HepG2 (cell line): Measurements from ENCODE around the gene LSMEM2. TPM values are rescaled to one million over a fixed set of nuclear protein-coding genes. Genes with fewer than 3 reads are reported as not detected.

Source experiments
- CBX5 ChIP-seq: sonication (generic); formaldehyde crosslinking; IDR thresholded peaks from 2 replicates; pipeline ENCODE4 v1.4.0; 2020; ENCODE audit warnings: missing genetic modification reagents, borderline replicate concordance
- CCDC6 ChIP-seq: sonication (generic); formaldehyde crosslinking; IDR thresholded peaks from 2 replicates; pipeline ENCODE4 v1.8.1; 2022; ENCODE audit warnings: mild to moderate bottlenecking, missing genetic modification reagents, moderate library complexity
- CEBPG ChIP-seq: IDR thresholded peaks from 2 replicates; pipeline ENCODE4 v1.6.1; 2016
- GATAD1 ChIP-seq: IDR thresholded peaks from 2 replicates; pipeline ENCODE4 v1.6.1; 2016; ENCODE audit warnings: missing genetic modification reagents, missing compliant biosample characterization
- GATAD2A ChIP-seq: IDR thresholded peaks from 2 replicates; pipeline ENCODE4 v1.6.1; 2016
- HHEX ChIP-seq: IDR thresholded peaks from 2 replicates; pipeline ENCODE4 v1.6.1; 2016; ENCODE audit warnings: control low read depth
- IRF2 ChIP-seq: IDR thresholded peaks from 2 replicates; pipeline ENCODE4 v1.6.1; 2018; ENCODE audit warnings: missing genetic modification reagents, missing compliant biosample characterization
- KDM2A ChIP-seq: sonication (generic); formaldehyde crosslinking; IDR thresholded peaks from 2 replicates; pipeline ENCODE4 v1.4.0; 2020; ENCODE audit warnings: low read depth, missing genetic modification reagents, borderline replicate concordance
- PHF21A ChIP-seq: sonication (generic); formaldehyde crosslinking; IDR thresholded peaks from 2 replicates; pipeline ENCODE4 v1.5.0; 2020; ENCODE audit warnings: mild to moderate bottlenecking, missing genetic modification reagents
- PPARG ChIP-seq: conservative IDR thresholded peaks from 2 replicates; pipeline ENCODE4 v1.6.1; 2016; ENCODE audit warnings: missing biosample characterization, missing genetic modification reagents
- RXRA ChIP-seq: sonication (generic); formaldehyde crosslinking; IDR thresholded peaks from 2 replicates; pipeline ENCODE4 v1.5.1; 2020; ENCODE audit warnings: missing genetic modification reagents
- SKI ChIP-seq: fragments of 450-650 bp; IDR thresholded peaks from one replicate; pipeline ENCODE4 v1.6.1; 2018; ENCODE audit warnings: mild to moderate bottlenecking; ENCODE audit not compliant: partially characterized antibody
- SOX6 ChIP-seq, 2 experiments: fragments of 450-650 bp in 1 of 2; sonication (generic) in 1 of 2; formaldehyde crosslinking in 1 of 2; IDR thresholded peaks; 2 replicates each; pipeline versions ENCODE4 v1.4.0 to v1.6.1; 2017 to 2020; ENCODE audit warnings: antibody characterized with exemption in 1 of 2, mild to moderate bottlenecking in 1 of 2, missing genetic modification reagents in 1 of 2
- SP5 ChIP-seq: IDR thresholded peaks from 2 replicates; pipeline ENCODE4 v1.6.1; 2016; ENCODE audit warnings: low read depth, borderline replicate concordance
- TEAD2 ChIP-seq: sonication (generic); formaldehyde crosslinking; IDR thresholded peaks from 2 replicates; pipeline ENCODE4 v1.9.0; 2021; ENCODE audit warnings: missing genetic modification reagents
- ZNF263 ChIP-seq: sonication (generic); formaldehyde crosslinking; IDR thresholded peaks from 2 replicates; pipeline ENCODE4 v1.4.0; 2020; ENCODE audit warnings: missing genetic modification reagents
- ZNF282 ChIP-seq: fragments of 450-650 bp; IDR thresholded peaks from 2 replicates; pipeline ENCODE4 v1.6.1; 2018; ENCODE audit not compliant: partially characterized antibody
- ZNF451 ChIP-seq: sonication (generic); formaldehyde crosslinking; IDR thresholded peaks from 2 replicates; pipeline ENCODE4 v1.5.0; 2020; ENCODE audit warnings: mild to moderate bottlenecking, missing genetic modification reagents
- ZNF564 ChIP-seq: sonication (generic); formaldehyde crosslinking; IDR thresholded peaks from 2 replicates; pipeline ENCODE4 v1.8.1; 2023; ENCODE audit warnings: mild to moderate bottlenecking, missing genetic modification reagents
- ZNF781 ChIP-seq: sonication (generic); formaldehyde crosslinking; IDR thresholded peaks from 2 replicates; pipeline ENCODE4 v1.5.1; 2020; ENCODE audit warnings: borderline replicate concordance, mild to moderate bottlenecking, missing genetic modification reagents; ENCODE audit errors: not compliant biosample characterization
- polyA plus RNA-seq, 8 experiments: library from polyadenylated mRNA; depleted of rRNA in 3 of 8; stranded (reverse) in 7 of 8; unstranded in 1 of 8; fragments of >200 nt; fragmentation: Illumina TruSeq in 4 of 8; extraction: Trizol in 4 of 8; gene quantifications; 2 replicates each; pipeline versions ENCODE4 v1.2.1 to v1.2.3, GENCODE V29; 2011 to 2016; ENCODE audit warnings: low read depth in 4 of 8, missing spikeins in 1 of 8, mixed read lengths in 1 of 8; ENCODE audit not compliant: insufficient read depth in 1 of 8
- total RNA-seq, 5 experiments: library from RNA; depleted of rRNA; stranded (reverse); fragments of >200 nt; fragmentation: Illumina TruSeq; extraction: Trizol; gene quantifications; 2 replicates each; pipeline ENCODE4 v1.2.3, GENCODE V29; 2016; ENCODE audit warnings: low read depth in 1 of 5
- TF ChIP-seq, protein P1 (sequence below), 2 experiments: sonication (generic) in 1 of 2; formaldehyde crosslinking in 1 of 2; IDR thresholded peaks; 2 replicates each; pipeline versions ENCODE4 v1.4.0 to v1.6.1; 2016 to 2020; ENCODE audit warnings: borderline replicate concordance in 1 of 2, low read depth in 1 of 2, mild to moderate bottlenecking in 1 of 2, missing genetic modification reagents in 1 of 2
- TF ChIP-seq, protein P2 (sequence below): sonication (generic); formaldehyde crosslinking; IDR thresholded peaks from 2 replicates; pipeline ENCODE4 v1.4.0; 2020; ENCODE audit warnings: missing genetic modification reagents
- TF ChIP-seq, protein P3 (sequence below): sonication (generic); formaldehyde crosslinking; IDR thresholded peaks from 2 replicates; pipeline ENCODE4 v1.4.0; 2020; ENCODE audit warnings: low read depth, missing genetic modification reagents

LSMEM2 gene
- total and polyA plus RNA-seq, 2 of the 13 experiments (the other 11 are each of a cell fraction or from before 2014, with no cell fraction given): 0.07 to 0.41 TPM

DNA sequence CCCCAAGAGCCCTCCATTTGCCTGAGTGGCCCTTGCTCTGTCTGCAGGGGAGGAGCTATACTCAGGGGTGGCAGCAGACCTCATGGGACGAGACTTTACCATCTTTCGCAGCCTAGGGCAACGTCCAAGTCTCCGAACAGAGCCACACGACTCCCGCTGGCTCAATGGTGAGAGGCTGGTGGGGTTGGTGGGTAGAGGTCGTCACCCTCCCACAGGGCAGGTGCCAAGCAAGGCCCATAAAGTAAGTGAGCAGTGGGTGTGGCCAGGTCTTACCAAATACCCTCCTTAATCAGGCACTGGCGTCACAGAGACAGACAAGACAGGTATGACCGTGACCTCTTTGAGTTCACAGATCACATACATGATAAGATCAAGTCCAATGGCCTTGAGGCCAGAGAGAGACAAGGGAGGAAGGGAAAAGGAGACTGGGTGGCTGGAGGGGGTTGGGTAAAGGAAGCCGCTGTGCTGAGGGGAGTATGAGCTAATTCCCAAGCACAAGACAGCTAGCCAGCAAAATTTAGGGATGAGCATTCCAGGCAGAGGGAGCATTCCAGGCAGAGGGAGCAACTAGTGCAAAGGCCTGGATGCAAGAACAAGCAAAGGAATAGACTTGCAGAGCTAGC, 7.5 kb upstream of the LSMEM2 start (continued):
- TF ChIP-seq, protein P1, sequence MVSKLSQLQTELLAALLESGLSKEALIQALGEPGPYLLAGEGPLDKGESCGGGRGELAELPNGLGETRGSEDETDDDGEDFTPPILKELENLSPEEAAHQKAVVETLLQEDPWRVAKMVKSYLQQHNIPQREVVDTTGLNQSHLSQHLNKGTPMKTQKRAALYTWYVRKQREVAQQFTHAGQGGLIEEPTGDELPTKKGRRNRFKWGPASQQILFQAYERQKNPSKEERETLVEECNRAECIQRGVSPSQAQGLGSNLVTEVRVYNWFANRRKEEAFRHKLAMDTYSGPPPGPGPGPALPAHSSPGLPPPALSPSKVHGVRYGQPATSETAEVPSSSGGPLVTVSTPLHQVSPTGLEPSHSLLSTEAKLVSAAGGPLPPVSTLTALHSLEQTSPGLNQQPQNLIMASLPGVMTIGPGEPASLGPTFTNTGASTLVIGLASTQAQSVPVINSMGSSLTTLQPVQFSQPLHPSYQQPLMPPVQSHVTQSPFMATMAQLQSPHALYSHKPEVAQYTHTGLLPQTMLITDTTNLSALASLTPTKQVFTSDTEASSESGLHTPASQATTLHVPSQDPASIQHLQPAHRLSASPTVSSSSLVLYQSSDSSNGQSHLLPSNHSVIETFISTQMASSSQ (IDR thresholded peaks at IDR 0.05; ENCODE audit: low read depth): no peak
- TF ChIP-seq, protein P1 (CRISPR knock-in tag; IDR thresholded peaks at IDR 0.05; ENCODE audit: borderline replicate concordance): peak; percentile 42; the same call in 1 of the 2 replicates
- TF ChIP-seq HHEX: no peak
- TF ChIP-seq PPARG (CRISPR knock-in tag): 0 out of 2 replicates have a peak, but pooled peaks have one; percentile 20
- 0 out of 2 replicates have a peak, but pooled peaks have one; percentile 40 for TF ChIP-seq IRF2 (CRISPR knock-in tag)
- TF ChIP-seq ZNF282: no peak
- TF ChIP-seq CBX5: peak; percentile 20; the same call in 1 of the 2 replicates
- TF ChIP-seq SKI: peak; percentile 83
- 0 out of 2 replicates have a peak, but pooled peaks have one; percentile 45 for TF ChIP-seq SP5 (CRISPR knock-in tag)
- peak; percentile 61 for TF ChIP-seq CEBPG (CRISPR knock-in tag)
- no peak for TF ChIP-seq SOX6 (IDR thresholded peaks at IDR 0.05)
- peak; percentile 40 for TF ChIP-seq SOX6 (CRISPR knock-in tag; IDR thresholded peaks at IDR 0.05)
- TF ChIP-seq ZNF263 (CRISPR knock-in tag): 0 out of 2 replicates have a peak, but pooled peaks have one; percentile 15
- TF ChIP-seq, protein P2, sequence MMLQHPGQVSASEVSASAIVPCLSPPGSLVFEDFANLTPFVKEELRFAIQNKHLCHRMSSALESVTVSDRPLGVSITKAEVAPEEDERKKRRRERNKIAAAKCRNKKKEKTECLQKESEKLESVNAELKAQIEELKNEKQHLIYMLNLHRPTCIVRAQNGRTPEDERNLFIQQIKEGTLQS (CRISPR knock-in tag): 0 out of 2 replicates have a peak, but pooled peaks have one; percentile 18
- no peak for TF ChIP-seq TEAD2
- 0 out of 2 replicates have a peak, but pooled peaks have one; percentile 15 for TF ChIP-seq GATAD1 (CRISPR knock-in tag)
- no peak for TF ChIP-seq ZNF451 (CRISPR knock-in tag)
- TF ChIP-seq, protein P3, sequence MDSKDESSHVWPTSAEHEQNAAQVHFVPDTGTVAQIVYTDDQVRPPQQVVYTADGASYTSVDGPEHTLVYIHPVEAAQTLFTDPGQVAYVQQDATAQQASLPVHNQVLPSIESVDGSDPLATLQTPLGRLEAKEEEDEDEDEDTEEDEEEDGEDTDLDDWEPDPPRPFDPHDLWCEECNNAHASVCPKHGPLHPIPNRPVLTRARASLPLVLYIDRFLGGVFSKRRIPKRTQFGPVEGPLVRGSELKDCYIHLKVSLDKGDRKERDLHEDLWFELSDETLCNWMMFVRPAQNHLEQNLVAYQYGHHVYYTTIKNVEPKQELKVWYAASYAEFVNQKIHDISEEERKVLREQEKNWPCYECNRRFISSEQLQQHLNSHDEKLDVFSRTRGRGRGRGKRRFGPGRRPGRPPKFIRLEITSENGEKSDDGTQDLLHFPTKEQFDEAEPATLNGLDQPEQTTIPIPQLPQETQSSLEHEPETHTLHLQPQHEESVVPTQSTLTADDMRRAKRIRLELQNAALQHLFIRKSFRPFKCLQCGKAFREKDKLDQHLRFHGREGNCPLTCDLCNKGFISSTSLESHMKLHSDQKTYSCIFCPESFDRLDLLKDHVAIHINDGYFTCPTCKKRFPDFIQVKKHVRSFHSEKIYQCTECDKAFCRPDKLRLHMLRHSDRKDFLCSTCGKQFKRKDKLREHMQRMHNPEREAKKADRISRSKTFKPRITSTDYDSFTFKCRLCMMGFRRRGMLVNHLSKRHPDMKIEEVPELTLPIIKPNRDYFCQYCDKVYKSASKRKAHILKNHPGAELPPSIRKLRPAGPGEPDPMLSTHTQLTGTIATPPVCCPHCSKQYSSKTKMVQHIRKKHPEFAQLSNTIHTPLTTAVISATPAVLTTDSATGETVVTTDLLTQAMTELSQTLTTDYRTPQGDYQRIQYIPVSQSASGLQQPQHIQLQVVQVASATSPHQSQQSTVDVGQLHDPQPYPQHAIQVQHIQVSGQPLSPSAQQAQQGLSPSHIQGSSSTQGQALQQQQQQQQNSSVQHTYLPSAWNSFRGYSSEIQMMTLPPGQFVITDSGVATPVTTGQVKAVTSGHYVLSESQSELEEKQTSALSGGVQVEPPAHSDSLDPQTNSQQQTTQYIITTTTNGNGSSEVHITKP (CRISPR knock-in tag): 0 out of 2 replicates have a peak, but pooled peaks have one; percentile 37
- TF ChIP-seq CCDC6 (CRISPR knock-in tag): no peak
- TF ChIP-seq ZNF781 (CRISPR knock-in tag): no peak
- peak; percentile 47 for TF ChIP-seq KDM2A (CRISPR knock-in tag)
- TF ChIP-seq GATAD2A (CRISPR knock-in tag): peak; percentile 73
- peak; percentile 51; the same call in 1 of the 2 replicates for TF ChIP-seq PHF21A (CRISPR knock-in tag)
- TF ChIP-seq ZNF564 (CRISPR knock-in tag): 0 out of 2 replicates have a peak, but pooled peaks have one; percentile 3
- peak; percentile 94 for TF ChIP-seq RXRA (CRISPR knock-in tag)
